ENCODE data around the gene ACVR1.
A peak's percentile ranks its signal among the peaks of the same experiment; 100 is the strongest.

ACVR1 gene

GRCh38 chr2:157746234-157746950 lies 129.7 kb downstream of the ACVR1 start:
- H3K4me3 ChIP-seq (replicated peaks in 1 of 2; ENCODE audit: low read depth in 2 of 2, low read length in 2 of 2) = no peak overlapping the region
- TF ChIP-seq CTCF (IDR thresholded peaks at IDR 0.05; ENCODE audit: low read depth, low read length) = no peak
- peak; percentile 45 to 72 for DNase-seq (ENCODE audit: low read depth in 2 of 2)

GRCh38 chr2:157744571-157745076 lies 131.5 kb downstream of the ACVR1 start:
- no peak for DNase-seq (ENCODE audit: low read depth in 2 of 2)
- TF ChIP-seq CTCF (IDR thresholded peaks at IDR 0.05; ENCODE audit: low read depth, low read length) = no peak

GRCh38 chr2:157743051-157743450 lies 133.1 kb downstream of the ACVR1 start:
- no peak for DNase-seq (ENCODE audit: low read depth in 2 of 2)
- H3K4me3 ChIP-seq (replicated peaks in 1 of 2; ENCODE audit: low read depth in 2 of 2, low read length in 2 of 2) = no peak overlapping the region
- no peak for TF ChIP-seq CTCF (IDR thresholded peaks at IDR 0.05; ENCODE audit: low read depth, low read length)

More at GRCh38 chr2:157744571-157745076, 131.5 kb downstream of the ACVR1 start:
- H3K4me3 ChIP-seq (replicated peaks in 1 of 2; ENCODE audit: low read depth in 2 of 2, low read length in 2 of 2) = no peak overlapping the region

- no peak overlapping the region for H3K4me3 ChIP-seq (replicated peaks in 1 of 2; ENCODE audit: low read depth in 2 of 2, low read length in 2 of 2)
- TF ChIP-seq CTCF (IDR thresholded peaks at IDR 0.05; ENCODE audit: low read depth, low read length) = no peak
- DNase-seq (ENCODE audit: low read depth in 2 of 2) = no peak
These were observed 134.2 kb downstream of the ACVR1 start for GRCh38 chr2:157741819-157742484.

GRCh38 chr2:157737656-157738055 lies 138.5 kb downstream of the ACVR1 start:
- no peak for TF ChIP-seq CTCF (IDR thresholded peaks at IDR 0.05; ENCODE audit: low read depth, low read length)
- DNase-seq (ENCODE audit: low read depth in 2 of 2) = no peak
- H3K4me3 ChIP-seq (replicated peaks in 1 of 2; ENCODE audit: low read depth in 2 of 2, low read length in 2 of 2) = no peak overlapping the region

GRCh38 chr2:157735532-157735931 lies 140.6 kb downstream of the ACVR1 start:
- H3K4me3 ChIP-seq (replicated peaks in 1 of 2; ENCODE audit: low read depth in 2 of 2, low read length in 2 of 2) = no peak overlapping the region
- no peak for DNase-seq (ENCODE audit: low read depth in 2 of 2)
- TF ChIP-seq CTCF (IDR thresholded peaks at IDR 0.05; ENCODE audit: low read depth, low read length) = no peak
